ENCODE measurements around the gene TMEM132E. TPM values are rescaled to one million over a fixed set of nuclear protein-coding genes. Genes with fewer than 3 reads are reported as not detected.

Gene TMEM132E
- total and polyA plus RNA-seq, 7 donors = 0.01 to 0.26 (median 0.03) TPM; not detected in 4

- Histone ChIP-seq H3K4me1 (no peaks in the 10 kb centered on the region), H3K27me3 (ENCODE audit: insufficient read depth in 3 of 3, low read length in 2 of 3) (peaks cover 0 to 4% (median 4%) of the 10 kb centered on the region in 3 donors), H3K27ac (no peak overlapping the region), H3K4me3 (no peak overlapping the region), H3K36me3 (ENCODE audit: insufficient read depth in 1 of 2, low read depth in 1 of 2) (no peaks in the 10 kb centered on the region), H3K9me3 (no peaks in the 10 kb centered on the region)
- intact Hi-C loops (cut with DNase I) = no loop called here
- no peak for TF ChIP-seq CTCF (IDR thresholded peaks at IDR 0.05)
- ATAC-seq (no peak), DNase-seq (no peak)
- 50 to 61% (median 58%) methylated on average over 7 to 10 of the region's 10 CpGs for whole genome bisulfite sequencing, 3 donors
These were observed 79.6 kb downstream of the TMEM132E start for GRCh38 chr17:34658811-34659560.

- DNase-seq = no peak
- H3K4me3 ChIP-seq = no peak overlapping the region
- H3K27me3 ChIP-seq (ENCODE audit: insufficient read depth in 3 of 3, low read length in 2 of 3) = peaks cover 0 to 19% (median 6%) of the 10 kb centered on the region in 3 donors
- ATAC-seq = no peak
- intact Hi-C loops (cut with DNase I) = no loop called here
- no peak overlapping the region for H3K27ac ChIP-seq
- H3K36me3 ChIP-seq (ENCODE audit: insufficient read depth in 1 of 2, low read depth in 1 of 2) = no peaks in the 10 kb centered on the region
- 42 to 52% (median 49%) methylated on average over 3 of the region's 3 CpGs for WGBS, 3 donors
- no peaks in the 10 kb centered on the region for H3K4me1 ChIP-seq
- TF ChIP-seq CTCF (IDR thresholded peaks at IDR 0.05) = no peak
- H3K9me3 ChIP-seq = no peaks in the 10 kb centered on the region
These were observed 84.3 kb downstream of the TMEM132E start for GRCh38 chr17:34663714-34664113.

- no peak for TF ChIP-seq CTCF (IDR thresholded peaks at IDR 0.05)
- Histone ChIP-seq H3K4me3 (no peak overlapping the region), H3K36me3 (ENCODE audit: insufficient read depth in 1 of 2, low read depth in 1 of 2) (no peaks in the 10 kb centered on the region), H3K27me3 (ENCODE audit: insufficient read depth in 3 of 3, low read length in 2 of 3) (peaks cover 0 to 22% (median 6%) of the 10 kb centered on the region in 3 donors), H3K9me3 (no peaks in the 10 kb centered on the region), H3K4me1 (no peaks in the 10 kb centered on the region), H3K27ac (no peak overlapping the region)
- ATAC-seq (no peak), DNase-seq (no peak)
- intact Hi-C loops (cut with DNase I) = no loop called here
- 19 to 22% (median 22%) methylated on average over 12 of the region's 12 CpGs for WGBS, 3 donors
These were observed 85.9 kb downstream of the TMEM132E start for GRCh38 chr17:34665150-34665806.

GRCh38 chr17:34665819-34666763 is 86.7 kb downstream of the TMEM132E start:
- H3K4me3 ChIP-seq = no peak overlapping the region
- no peak for DNase-seq
- no peaks in the 10 kb centered on the region for H3K9me3 ChIP-seq
- no peaks in the 10 kb centered on the region for H3K36me3 ChIP-seq (ENCODE audit: insufficient read depth in 1 of 2, low read depth in 1 of 2)
- 26 to 31% (median 28%) methylated on average over 22 of the region's 22 CpGs for WGBS, 3 donors
- no peak for TF ChIP-seq CTCF (IDR thresholded peaks at IDR 0.05)
- intact Hi-C loops (cut with DNase I) = no loop called here
- no peak overlapping the region for H3K27ac ChIP-seq
- no peak for ATAC-seq
- peaks cover 0 to 22% (median 4%) of the 10 kb centered on the region in 3 donors for H3K27me3 ChIP-seq (ENCODE audit: insufficient read depth in 3 of 3, low read length in 2 of 3)
- no peaks in the 10 kb centered on the region for H3K4me1 ChIP-seq

All from psoas muscle (tissue), 8 donors.